ENCODE data around the gene CAB39L. TPM values are rescaled to one million over a fixed set of nuclear protein-coding genes. Genes with fewer than 3 reads are reported as not detected.

The CAB39L gene
- total RNA-seq, 1 donor from 2014 or later, result 13.3 TPM

GRCh38 chr13:49304763-49305700 is 138.8 kb downstream of the CAB39L start:
- Mint-ChIP-seq H3K27ac (no peak overlapping the region), H3K4me1 (peaks cover 37% of the 10 kb centered on the region)

GRCh38 chr13:49304356-49304755 is 139.5 kb downstream of the CAB39L start:
- peaks cover 19% of the 10 kb centered on the region for H3K27me3 Mint-ChIP-seq (ENCODE audit: low read depth)
- H3K36me3 Mint-ChIP-seq, result peaks cover 2% of the 10 kb centered on the region
- DNase-seq (ENCODE audit: low spot score in 2 of 2, unreplicated experiment in 2 of 2), result no peak
- no peak overlapping the region for H3K27ac Mint-ChIP-seq
- no peak for TF ChIP-seq CTCF (IDR thresholded peaks at IDR 0.05; ENCODE audit: unreplicated experiment)
- no peaks in the 10 kb centered on the region for H3K9me3 Mint-ChIP-seq
- H3K4me3 Mint-ChIP-seq, result no peak overlapping the region
- H3K4me1 Mint-ChIP-seq, result peaks cover 38% of the 10 kb centered on the region

More at GRCh38 chr13:49304763-49305700, 138.8 kb downstream of the CAB39L start:
- no peak for TF ChIP-seq CTCF (IDR thresholded peaks at IDR 0.05; ENCODE audit: unreplicated experiment)
- Mint-ChIP-seq H3K36me3 (peaks cover 6% of the 10 kb centered on the region), H3K27me3 (ENCODE audit: low read depth) (peaks cover 17% of the 10 kb centered on the region), H3K4me3 (no peak overlapping the region), H3K9me3 (no peaks in the 10 kb centered on the region)
- DNase-seq (ENCODE audit: low spot score in 2 of 2, unreplicated experiment in 2 of 2), result no peak

- H3K27ac Mint-ChIP-seq, result no peak overlapping the region
- peaks cover 19% of the 10 kb centered on the region for H3K27me3 Mint-ChIP-seq (ENCODE audit: low read depth)
- no peak for TF ChIP-seq CTCF (IDR thresholded peaks at IDR 0.05; ENCODE audit: unreplicated experiment)
- H3K4me1 Mint-ChIP-seq, result peaks cover 35% of the 10 kb centered on the region
- H3K9me3 Mint-ChIP-seq, result no peaks in the 10 kb centered on the region
- no peak for DNase-seq (ENCODE audit: low spot score in 2 of 2, unreplicated experiment in 2 of 2)
- no peak overlapping the region for H3K4me3 Mint-ChIP-seq
- peaks cover 2% of the 10 kb centered on the region for H3K36me3 Mint-ChIP-seq
Observed at GRCh38 chr13:49303533-49304252, 140.2 kb downstream of the CAB39L start.

GRCh38 chr13:49302817-49303216 is 141.0 kb downstream of the CAB39L start:
- peaks cover 19% of the 10 kb centered on the region for H3K27me3 Mint-ChIP-seq (ENCODE audit: low read depth)
- H3K9me3 Mint-ChIP-seq, result no peaks in the 10 kb centered on the region
- TF ChIP-seq CTCF (IDR thresholded peaks at IDR 0.05; ENCODE audit: unreplicated experiment), result no peak
- peaks cover 2% of the 10 kb centered on the region for H3K36me3 Mint-ChIP-seq
- peaks cover 30% of the 10 kb centered on the region for H3K4me1 Mint-ChIP-seq
- no peak overlapping the region for H3K4me3 Mint-ChIP-seq
- H3K27ac Mint-ChIP-seq, result no peak overlapping the region
- DNase-seq (ENCODE audit: low spot score in 2 of 2, unreplicated experiment in 2 of 2), result no peak

- DNase-seq (ENCODE audit: low spot score in 2 of 2, unreplicated experiment in 2 of 2), result no peak
Observed at GRCh38 chr13:49302222-49302621, 141.6 kb downstream of the CAB39L start.

More at GRCh38 chr13:49302222-49302621, 141.6 kb downstream of the CAB39L start:
- Mint-ChIP-seq H3K4me1 (peaks cover 24% of the 10 kb centered on the region), H3K4me3 (no peak overlapping the region), H3K27ac (no peak overlapping the region), H3K9me3 (no peaks in the 10 kb centered on the region), H3K36me3 (no peaks in the 10 kb centered on the region), H3K27me3 (ENCODE audit: low read depth) (peaks cover 19% of the 10 kb centered on the region)
- no peak for TF ChIP-seq CTCF (IDR thresholded peaks at IDR 0.05; ENCODE audit: unreplicated experiment)
